ELR (cell line): ENCODE data around the gene XKR3.
"Not testable (repeated sequence)": the region's sequence is repeated elsewhere in the genome, so short reads cannot be mapped to it uniquely, and the experiment has no call there.

ENCODE experiments used
- DNase-seq: peaks from one replicate; pipeline ENCODE4 v3.0.0-alpha.2; 2015; ENCODE audit warnings: low read depth

XKR3 gene

DNA sequence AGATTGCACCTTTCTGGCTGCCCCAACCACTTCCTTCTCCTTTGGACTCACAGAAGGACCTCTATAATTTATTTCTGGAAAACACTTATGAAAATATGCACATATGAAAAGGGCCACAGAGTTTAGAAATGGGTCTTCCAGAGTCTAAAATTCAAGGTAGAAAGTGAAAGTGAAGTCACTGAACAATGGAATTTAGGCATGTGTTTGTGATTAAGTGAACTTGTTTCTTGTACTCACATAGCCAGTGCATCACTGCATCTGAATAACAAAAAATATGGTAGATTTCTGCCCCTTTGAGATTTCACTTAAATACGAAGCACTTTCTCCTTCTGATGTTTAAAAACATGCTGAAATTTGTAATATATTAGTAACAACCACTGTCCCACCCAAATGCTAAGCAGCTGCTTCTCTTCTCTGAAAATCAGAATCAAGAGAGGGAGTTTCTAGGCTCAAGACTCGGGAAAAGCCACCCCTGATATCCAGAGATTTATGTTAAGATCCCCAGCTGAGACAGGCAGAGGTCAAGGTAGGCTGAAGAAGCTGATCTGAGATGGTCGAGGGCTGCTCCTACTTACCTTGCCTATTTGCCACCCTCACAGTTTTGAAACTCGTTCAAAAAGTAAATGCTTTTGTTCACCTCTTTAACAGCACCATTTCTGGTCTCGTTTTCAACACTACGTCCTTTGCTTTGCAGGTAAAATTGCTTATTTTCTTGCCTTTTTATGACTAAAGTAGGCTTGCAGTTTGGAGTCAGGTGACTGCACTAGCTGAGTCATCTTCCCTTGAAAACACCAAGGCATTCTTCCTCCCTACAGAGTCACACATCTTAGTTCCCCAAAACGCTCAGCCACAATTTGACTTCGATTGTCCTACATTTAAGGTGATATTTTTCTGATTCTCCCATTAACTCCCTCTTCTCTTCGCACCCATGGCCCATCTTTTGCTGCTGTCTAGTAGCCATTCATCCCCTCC, at the start of gene XKR3:
Gene XKR3 (minus strand): TSS at position 696 of the 972 bp plus-strand sequence. CDS start 17,338 bp downstream, outside the sequence.
- DNase-seq, result no peak

DNA sequence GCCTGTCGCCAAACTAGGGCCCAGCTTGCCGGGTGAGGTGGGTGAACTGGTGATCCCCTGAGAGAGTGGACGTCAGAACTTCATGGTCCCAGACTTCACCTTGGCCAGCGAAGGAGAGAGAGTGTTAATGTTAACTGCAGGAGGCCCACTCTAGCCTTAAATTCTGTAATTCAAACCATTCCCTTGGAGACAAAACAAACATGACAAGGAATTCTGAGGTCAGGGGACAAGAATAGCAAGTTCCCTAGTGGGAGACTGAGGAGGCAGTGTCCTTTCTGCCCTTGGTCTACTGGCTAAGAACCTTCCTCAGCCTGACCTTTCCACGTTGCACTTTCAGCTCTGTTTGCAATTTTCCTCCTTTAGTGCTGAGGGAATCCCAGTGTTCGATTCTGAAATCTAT, 44.4 kb upstream of the XKR3 start:
- not testable (repeated sequence) for DNase-seq

- no peak for DNase-seq
Observed at GRCh38 chr22:16866167-16866566, 41.0 kb upstream of the XKR3 start.

DNA sequence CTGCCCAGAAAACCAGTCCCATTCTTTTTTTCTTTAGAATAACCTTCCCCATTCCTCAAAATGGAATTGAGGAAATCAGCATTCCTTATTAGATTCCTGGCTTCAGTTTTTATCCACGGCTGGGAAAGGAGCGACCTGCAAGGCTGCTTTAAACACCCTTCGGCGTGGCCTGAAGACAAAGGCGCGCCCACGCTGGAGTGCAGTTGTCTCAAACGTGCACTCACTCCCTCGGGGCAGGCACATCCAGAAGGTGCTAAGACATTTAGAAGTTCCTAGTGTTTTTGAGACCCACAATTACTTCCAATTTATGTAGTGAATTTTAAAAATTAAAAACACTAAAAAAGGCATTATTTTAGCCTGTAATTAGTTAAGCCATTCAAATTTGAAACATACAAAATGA, 31.6 kb upstream of the XKR3 start:
- DNase-seq, result not testable (repeated sequence)

- no peak for DNase-seq
Observed at GRCh38 chr22:16854631-16855030, 29.4 kb upstream of the XKR3 start.

- not testable (repeated sequence) for DNase-seq
Observed at GRCh38 chr22:16851268-16851996, 26.2 kb upstream of the XKR3 start.

GRCh38 chr22:16847271-16847670, 22.1 kb upstream of the XKR3 start:
- no peak for DNase-seq

- no peak for DNase-seq
Observed at GRCh38 chr22:16845881-16846280, 20.7 kb upstream of the XKR3 start.

DNA sequence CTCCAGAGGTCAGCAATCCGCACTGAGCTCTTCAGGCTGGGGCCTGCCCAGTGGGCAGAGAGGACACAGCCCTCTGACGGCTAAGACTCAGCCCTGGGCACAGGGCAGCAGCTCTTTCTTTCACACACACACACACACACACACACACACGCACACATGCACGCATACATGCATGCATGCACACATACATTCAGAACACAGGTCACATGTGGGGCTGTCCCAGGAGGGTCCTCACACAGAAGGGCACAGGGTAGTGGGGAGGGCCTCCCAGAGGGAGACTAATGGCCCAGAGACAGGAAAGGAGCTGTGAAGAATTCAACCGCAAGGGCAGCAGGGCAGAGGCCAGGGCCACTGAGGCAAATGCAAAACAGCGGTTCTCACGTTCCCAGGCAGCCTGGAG, 20.3 kb upstream of the XKR3 start:
- DNase-seq, result no peak

DNA sequence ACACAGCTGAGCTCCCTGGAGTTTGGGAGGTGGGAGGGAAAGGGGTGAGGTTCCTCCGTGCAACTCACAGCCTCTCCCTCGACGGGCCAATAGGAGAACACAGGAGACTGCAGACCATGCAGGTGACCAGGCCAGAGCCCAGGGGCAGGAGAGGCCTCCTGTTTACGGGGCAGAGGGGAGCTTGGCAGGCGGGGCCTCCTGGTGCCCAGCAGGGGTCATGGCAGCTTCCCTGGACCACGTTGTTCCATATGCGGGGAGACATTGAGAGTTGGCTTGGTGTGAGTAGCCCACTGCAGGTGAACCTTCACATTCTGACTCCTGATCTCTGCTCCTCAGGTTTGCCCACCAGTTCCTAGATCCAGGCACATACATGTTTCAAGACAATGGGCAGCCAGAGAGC, 19.3 kb upstream of the XKR3 start:
- no peak for DNase-seq

- no peak for DNase-seq
Observed at GRCh38 chr22:16838073-16838472, 12.9 kb upstream of the XKR3 start.

GRCh38 chr22:16834971-16835370, 9.8 kb upstream of the XKR3 start:
- no peak for DNase-seq

GRCh38 chr22:16831257-16831656, 6.0 kb upstream of the XKR3 start:
- DNase-seq, result no peak

DNA sequence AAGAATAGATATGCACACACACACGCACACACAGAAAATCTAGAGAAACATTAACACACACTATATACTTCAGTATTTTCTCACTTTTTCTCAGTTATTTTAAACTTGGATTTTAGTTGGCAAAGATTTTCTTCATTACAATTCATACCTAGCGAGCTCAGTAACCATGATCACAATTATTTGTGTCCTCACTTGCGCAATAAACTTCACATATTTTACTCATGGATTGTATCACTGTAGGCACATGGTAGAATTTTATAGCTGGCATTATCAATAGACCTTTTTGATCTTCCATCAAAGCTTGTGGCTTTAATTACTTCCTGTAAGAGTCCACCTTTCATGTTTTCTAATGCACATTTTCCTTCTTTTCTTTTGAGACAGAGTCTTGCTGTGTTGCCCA, 4.8 kb upstream of the XKR3 start:
- DNase-seq, result no peak

- DNase-seq, result no peak
Observed at GRCh38 chr22:16828876-16829275, 3.7 kb upstream of the XKR3 start.

DNA sequence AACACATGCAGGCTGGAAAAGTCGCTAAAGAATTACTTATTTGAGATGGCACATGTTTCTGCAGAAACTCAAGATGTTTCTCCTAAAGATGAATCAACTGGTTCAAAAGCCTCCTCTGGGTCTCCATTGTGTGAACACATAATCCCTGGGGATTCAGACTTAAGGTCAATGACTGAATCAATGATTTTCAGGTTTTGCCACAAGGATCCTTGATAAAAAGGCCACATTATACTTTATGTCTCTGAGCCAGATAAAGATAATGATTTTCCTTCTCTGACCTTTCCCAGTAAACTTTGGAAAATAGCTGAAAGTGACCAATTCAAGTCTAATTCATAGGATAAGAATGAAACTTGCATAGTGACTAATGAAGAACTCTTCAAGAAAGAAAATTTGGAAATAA, 2.3 kb upstream of the XKR3 start:
- no peak for DNase-seq

DNA sequence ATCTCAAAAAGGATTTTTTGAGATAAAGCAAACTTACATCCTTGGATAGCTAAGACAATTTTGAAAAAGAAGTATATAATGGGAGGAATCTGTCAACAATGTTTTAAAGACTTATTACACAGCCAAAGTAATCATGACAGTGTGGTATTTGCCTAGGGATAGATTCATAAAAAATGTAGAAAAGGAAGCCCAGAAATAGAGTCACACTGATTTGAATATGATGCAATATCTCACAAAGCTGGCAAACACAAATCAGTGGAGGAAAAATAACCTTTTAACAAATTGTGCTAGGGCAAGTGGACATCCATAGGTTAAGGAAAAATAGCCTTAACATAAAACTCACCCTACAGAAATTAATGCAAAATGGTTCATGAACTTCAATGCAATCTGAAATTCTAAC, 6.0 kb downstream of the XKR3 start:
- no peak for DNase-seq

DNA sequence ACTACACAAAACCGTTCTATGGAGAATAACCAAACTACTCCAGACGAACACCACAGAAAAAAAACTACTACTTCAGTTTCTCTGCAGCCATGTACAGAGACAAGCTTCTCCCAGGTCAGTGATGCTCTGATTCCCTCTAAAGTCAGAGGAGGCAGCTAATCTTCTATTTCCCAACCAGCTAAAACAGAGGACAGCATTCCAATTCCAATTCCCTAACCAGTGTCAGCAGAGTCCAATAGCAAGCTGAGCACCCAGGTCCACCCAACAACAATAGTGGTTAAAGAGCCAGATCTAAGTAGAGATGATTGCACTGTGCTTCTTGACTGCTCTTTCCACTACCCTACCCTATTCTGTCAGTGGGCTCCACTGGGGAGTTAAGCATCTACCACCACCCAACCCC, 6.7 kb downstream of the XKR3 start:
- no peak for DNase-seq

GRCh38 chr22:16815073-16815472, 10.1 kb downstream of the XKR3 start:
- no peak for DNase-seq

- no peak for DNase-seq
Observed at GRCh38 chr22:16810188-16810802, 14.9 kb downstream of the XKR3 start.

DNA sequence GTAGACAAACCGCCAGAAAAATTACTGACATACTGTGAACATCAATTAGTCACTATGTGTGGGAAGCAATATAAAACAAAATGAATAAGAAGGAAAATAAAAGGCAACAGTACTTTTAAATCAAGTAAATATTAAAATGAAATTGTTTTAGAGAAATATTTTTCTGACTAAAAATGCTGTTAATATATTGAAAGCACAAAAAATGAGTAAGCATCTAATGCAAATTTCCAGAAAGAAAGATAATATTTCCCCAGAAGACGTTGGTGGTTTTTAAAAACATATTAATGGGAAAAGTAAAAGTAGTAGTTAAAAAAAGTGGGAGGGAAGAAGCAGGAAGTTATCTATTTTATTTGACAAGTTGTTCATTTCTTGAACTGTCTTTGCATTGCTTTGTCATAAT, 16.5 kb downstream of the XKR3 start:
- no peak for DNase-seq

DNA sequence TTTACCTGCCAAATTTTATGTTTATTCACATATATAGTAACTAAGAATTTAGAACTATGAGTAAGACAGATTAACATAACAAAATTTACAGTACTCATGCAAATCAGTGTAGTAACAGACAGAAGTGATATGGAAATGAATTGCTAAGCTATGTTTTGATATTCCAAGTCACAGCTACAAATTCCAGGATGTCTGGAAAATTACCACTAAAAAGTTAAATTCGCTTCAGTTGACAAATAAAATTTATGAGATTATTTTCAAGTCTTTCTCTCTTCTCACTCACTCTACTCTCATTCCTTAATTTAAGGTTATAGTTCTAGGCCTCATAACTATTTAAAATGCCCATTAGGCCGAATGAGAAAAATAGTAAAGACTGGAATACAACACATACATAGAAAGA, 18.1 kb downstream of the XKR3 start:
- DNase-seq, result no peak

DNA sequence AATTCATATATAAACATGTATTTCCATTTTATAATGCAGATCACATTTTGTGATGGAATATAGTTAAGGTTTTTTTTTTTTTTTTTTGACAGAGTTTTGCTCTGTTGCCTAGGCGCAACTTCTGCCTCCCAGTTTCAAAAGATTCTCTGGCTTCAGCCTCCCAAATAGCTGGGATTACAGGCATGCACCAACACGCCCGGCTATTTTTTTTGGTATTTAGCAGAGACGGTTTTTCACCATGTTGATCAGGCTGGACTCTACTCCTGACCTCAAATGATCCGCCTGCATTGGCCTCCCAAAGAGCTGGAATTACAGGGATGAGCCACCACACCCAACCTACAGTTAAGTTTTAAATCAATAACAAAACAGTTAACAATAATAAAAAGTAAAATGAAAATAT, 18.8 kb downstream of the XKR3 start:
- DNase-seq, result no peak
